ENCODE data around the gene PLAA.

Gene PLAA
- total RNA-seq: 27.5 to 101 (median 49.8) reads per million in 9 experiments

DNA sequence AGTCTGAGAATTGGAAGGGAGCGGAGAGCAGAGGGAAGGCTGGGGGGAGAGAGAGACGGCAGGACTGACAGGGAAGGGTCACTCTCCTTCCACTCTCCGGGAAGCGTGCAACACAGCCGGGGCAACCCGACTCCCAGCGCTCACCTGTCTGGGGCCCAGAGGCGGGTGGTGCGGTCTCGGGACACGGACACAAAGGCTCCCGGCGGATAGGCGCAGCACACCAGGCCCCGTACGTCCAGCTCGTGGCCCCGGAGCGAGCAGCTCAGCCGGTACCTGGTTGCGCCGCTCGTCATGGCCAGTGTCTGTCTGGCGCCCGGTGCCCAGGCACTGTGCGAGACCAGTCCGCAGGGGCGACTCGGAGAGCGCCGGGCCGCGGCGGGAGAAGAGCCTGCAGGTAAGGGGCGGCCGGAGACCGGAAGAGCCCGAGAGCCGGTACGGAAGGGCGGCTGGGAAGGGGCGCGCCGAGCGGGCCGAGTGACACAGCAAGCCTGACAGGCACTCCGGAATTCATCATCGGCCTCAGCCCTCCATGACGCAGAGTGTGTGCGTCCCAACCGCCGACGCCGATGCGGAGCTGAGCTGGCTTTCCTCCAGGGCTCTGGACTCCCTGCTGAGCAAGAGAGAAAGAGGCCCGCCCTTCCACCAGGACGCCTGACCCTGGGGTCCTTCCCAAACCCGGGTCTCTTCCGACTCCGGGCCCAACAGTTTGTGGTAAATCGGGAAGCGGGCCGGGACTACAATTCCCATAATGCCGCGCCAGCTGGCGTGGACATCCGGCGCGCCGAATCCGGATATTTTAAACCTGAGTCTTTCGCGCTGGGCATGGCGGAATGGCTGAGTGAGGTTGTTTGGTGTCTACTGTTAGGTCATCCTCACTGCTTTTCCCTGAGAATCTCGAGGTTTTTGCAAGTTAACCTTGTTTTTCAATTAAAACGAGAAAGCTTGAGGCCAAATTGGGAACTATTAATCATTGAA lies at the start of gene PLAA:
TSS of gene PLAA (minus strand) at position 490 of the 975 bp plus-strand sequence. CDS start at position 293, 197 bp downstream.
- H3K4me3 Mint-ChIP-seq: peak within 1 kb of the TSS; percentile 87 to 90
- DNase-seq (peak; percentile 79 to 85 (median 80)), ATAC-seq (replicated peaks) (peak; percentile 95)
- H3K9me3 Mint-ChIP-seq: no peaks in the 10 kb centered on the region
- no peaks in the 10 kb centered on the region for H3K27me3 Mint-ChIP-seq
- peaks cover 6% of the 10 kb centered on the region for H3K36me3 Mint-ChIP-seq (ENCODE audit: insufficient read depth)
- H3K4me1 Mint-ChIP-seq (ENCODE audit: low read depth in 2 of 2): peaks cover 23 to 41% of the 10 kb centered on the region in 2 donors
- peak within 1 kb of the TSS; percentile 98 to 99 for H3K27ac Mint-ChIP-seq

DNA sequence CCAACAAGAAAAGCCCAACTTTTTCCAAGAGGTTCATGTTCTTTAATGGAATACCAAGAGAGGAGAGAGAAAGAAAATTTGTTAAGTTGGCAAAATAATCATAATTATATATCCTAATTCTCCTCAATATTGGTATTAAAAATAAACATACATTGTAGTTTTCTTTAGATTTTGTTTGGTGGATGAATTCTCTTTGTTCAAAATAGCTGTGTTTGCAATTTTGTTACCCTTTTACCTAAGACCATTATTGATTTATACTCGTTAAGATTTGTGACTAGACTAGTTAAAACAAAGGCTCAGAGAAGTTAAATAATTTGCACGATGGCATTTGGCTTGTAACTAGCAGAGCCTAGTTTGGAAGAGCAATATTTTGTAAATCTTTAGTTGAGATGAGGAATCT lies 48.8 kb upstream of the PLAA start:
- no peak for ATAC-seq (replicated peaks)
- no peak overlapping the region for H3K27ac Mint-ChIP-seq
- H3K36me3 Mint-ChIP-seq (ENCODE audit: insufficient read depth): no peaks in the 10 kb centered on the region
- H3K27me3 Mint-ChIP-seq: no peaks in the 10 kb centered on the region
- H3K4me1 Mint-ChIP-seq (ENCODE audit: low read depth in 2 of 2): no peaks in the 10 kb centered on the region
- no peaks in the 10 kb centered on the region for H3K9me3 Mint-ChIP-seq
- no peak for DNase-seq
- H3K4me3 Mint-ChIP-seq: no peak overlapping the region

DNA sequence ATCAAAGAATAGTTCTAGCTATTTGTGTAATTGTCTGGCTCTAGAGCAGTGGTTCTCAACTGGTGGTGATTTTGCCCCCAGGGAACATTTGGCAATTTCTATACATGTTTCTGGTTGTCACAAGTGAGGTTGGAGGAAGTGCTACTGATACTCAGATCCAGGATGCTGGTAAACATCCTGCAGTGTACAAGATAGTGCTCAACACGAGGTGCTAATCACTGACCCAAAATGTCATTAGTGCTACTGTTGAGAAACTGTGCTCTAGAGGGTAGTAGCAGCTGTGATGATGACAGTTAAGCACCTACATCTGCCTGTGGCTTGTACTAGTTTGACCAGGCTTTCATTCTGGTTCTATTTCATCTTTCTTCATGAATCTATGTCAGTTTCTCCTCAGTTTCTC lies 36.3 kb upstream of the PLAA start:
- Mint-ChIP-seq H3K27ac (no peak overlapping the region), H3K9me3 (no peaks in the 10 kb centered on the region), H3K4me1 (ENCODE audit: low read depth in 2 of 2) (no peaks in the 10 kb centered on the region), H3K36me3 (ENCODE audit: insufficient read depth) (peaks cover 6% of the 10 kb centered on the region), H3K4me3 (no peak overlapping the region), H3K27me3 (no peaks in the 10 kb centered on the region)
- DNase-seq: no peak
- no peak for ATAC-seq (replicated peaks)

DNA sequence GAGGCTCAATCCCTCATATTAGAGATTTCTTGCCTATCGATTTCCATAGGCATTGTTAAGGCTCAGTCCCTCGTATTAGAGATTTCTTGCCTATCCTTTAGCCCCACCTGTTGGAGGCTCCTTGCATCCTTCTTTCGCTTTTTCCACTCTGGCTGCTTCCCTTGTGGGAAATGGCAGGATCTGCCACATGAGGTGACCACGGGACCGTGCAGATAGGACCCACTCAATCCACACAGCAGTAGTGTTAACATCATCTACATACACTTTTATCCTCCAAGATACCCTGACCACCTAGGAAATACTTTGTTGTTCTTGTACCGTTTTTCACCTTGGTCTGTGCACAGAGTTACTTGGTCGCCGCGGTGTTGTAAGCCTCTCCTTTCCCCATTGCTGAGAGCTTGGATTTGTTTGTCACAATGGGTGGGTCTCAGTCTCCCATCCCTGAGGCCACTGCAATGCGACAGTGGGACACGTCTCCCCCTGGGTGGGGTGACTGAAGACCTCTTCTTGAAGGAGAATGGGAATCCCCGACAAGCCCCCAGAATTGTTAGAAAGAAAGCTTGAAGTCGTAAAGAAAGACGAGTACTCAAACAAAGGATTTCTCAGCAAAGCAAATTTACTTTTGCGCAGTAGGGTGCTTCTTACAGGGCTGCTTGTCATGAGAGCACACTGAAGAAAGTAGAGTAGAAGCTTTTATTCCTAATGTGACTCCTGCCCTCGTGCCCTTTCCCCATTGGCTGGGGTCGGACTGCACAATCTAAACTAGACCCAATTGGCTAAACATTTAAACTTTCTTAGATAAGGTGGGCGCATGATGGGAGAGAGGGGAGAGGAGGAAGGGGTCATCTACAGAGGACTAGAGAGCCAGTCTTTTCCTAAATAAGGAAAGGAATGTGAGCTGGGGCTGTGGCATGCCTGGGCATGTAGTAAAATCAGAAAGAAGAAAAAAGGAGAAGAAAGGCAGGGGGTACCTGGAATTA lies 29.0 kb upstream of the PLAA start:
- DNase-seq: no peak
- H3K4me1 Mint-ChIP-seq (ENCODE audit: low read depth in 2 of 2): no peaks in the 10 kb centered on the region
- ATAC-seq (replicated peaks): no peak
- no peaks in the 10 kb centered on the region for H3K27me3 Mint-ChIP-seq
- H3K9me3 Mint-ChIP-seq: no peaks in the 10 kb centered on the region
- no peak overlapping the region for H3K4me3 Mint-ChIP-seq
- H3K27ac Mint-ChIP-seq: peak overlapping the region in 1 of 2 donors; percentile 4
- H3K36me3 Mint-ChIP-seq (ENCODE audit: insufficient read depth): no peaks in the 10 kb centered on the region

DNA sequence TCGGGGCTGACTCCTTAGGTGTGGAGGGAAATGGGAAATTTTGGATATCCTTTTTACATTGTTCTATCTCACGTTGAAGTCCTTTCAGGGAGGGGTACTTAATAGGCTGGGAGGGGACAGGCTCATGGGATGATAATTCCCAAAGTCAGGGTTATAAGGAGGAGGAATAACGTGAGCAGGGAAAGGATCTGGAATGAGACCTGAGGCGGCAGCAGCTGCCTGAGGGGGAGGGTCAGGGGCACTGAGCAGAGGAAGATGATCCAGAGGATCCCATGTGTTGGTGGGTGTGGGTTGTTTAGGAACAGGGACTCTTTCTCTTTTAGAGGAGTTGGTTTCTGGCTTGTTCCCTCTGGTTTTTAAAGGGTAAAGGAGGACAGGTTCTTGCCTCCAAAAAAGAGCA lies 27.9 kb upstream of the PLAA start:
- Mint-ChIP-seq H3K27me3 (no peaks in the 10 kb centered on the region), H3K4me3 (no peak overlapping the region), H3K9me3 (no peaks in the 10 kb centered on the region), H3K36me3 (ENCODE audit: insufficient read depth) (no peaks in the 10 kb centered on the region), H3K27ac (no peak overlapping the region), H3K4me1 (ENCODE audit: low read depth in 2 of 2) (no peaks in the 10 kb centered on the region)
- DNase-seq (no peak), ATAC-seq (replicated peaks) (no peak)

DNA sequence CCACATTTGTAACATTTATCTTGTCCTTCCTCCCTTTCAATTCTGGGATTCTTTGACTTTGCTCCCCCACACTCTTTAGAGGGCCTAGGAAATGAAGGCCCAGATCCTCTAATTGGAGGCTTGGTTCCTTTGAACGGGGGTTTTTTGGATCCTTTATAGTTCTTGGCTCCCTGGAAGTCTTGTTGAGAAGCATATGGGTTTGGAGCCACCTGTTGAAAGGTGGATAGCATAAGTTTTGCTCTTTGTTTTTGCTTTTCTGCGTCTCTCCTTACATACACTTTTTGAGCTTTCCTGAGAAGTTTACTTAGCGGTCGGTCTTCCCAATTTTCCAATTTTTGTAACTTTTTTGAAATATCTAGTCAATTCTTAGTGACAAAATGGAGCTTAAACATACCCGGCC lies 26.9 kb upstream of the PLAA start:
- Mint-ChIP-seq H3K27me3 (no peaks in the 10 kb centered on the region), H3K36me3 (ENCODE audit: insufficient read depth) (no peaks in the 10 kb centered on the region), H3K9me3 (no peaks in the 10 kb centered on the region), H3K27ac (no peak overlapping the region), H3K4me1 (ENCODE audit: low read depth in 2 of 2) (no peaks in the 10 kb centered on the region), H3K4me3 (no peak overlapping the region)
- DNase-seq (no peak), ATAC-seq (replicated peaks) (no peak)

DNA sequence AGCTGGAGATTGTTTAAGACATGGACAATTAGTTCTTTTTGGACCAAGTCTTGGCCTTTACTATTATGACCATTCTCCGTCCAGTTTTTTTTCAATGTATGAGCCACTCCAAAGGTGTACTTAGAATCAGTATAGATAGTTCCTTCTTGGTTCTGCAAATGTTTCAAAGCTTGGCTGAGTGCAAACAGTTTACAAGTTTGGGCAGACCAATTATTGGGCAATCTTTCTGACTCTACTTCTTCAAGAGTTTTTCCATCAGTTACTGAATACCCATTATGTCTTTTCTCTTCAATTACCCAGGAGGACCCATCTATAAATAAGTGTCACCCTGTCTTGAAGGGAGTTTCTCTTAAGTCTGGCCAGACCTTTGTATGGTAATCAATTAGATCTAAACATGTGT lies 24.7 kb upstream of the PLAA start:
- Mint-ChIP-seq H3K4me3 (no peak overlapping the region), H3K36me3 (ENCODE audit: insufficient read depth) (no peaks in the 10 kb centered on the region), H3K4me1 (ENCODE audit: low read depth in 2 of 2) (no peaks in the 10 kb centered on the region), H3K27me3 (no peaks in the 10 kb centered on the region), H3K9me3 (peaks cover 0 to 2% of the 10 kb centered on the region in 2 donors), H3K27ac (no peak overlapping the region)
- DNase-seq: no peak
- ATAC-seq (replicated peaks): no peak

DNA sequence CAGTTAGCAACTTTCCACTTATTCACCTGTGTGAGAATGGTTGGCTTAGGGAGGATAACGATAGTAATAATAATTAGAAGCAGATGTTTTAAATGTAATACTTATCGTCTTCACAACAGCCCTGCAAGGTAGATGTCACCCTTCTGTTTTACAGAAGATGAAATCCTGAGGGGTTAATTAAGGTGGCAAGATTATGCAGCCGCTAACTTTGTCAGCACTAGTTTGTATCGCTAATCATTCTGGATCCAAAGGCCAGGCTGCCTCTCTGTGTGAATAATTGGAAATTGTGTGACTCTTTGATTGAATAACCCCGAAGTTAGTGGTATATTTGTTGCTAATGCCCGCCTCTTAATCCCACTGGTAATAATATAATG lies 9.8 kb upstream of the PLAA start:
- H3K9me3 Mint-ChIP-seq: no peaks in the 10 kb centered on the region
- peaks cover 8 to 22% of the 10 kb centered on the region in 2 donors for H3K4me1 Mint-ChIP-seq (ENCODE audit: low read depth in 2 of 2)
- H3K36me3 Mint-ChIP-seq (ENCODE audit: insufficient read depth): peaks cover 8% of the 10 kb centered on the region
- DNase-seq: no peak
- H3K4me3 Mint-ChIP-seq: peak overlapping the region; percentile 83
- H3K27ac Mint-ChIP-seq: peak overlapping the region; percentile 88 to 95
- no peak for ATAC-seq (replicated peaks)
- no peaks in the 10 kb centered on the region for H3K27me3 Mint-ChIP-seq

DNA sequence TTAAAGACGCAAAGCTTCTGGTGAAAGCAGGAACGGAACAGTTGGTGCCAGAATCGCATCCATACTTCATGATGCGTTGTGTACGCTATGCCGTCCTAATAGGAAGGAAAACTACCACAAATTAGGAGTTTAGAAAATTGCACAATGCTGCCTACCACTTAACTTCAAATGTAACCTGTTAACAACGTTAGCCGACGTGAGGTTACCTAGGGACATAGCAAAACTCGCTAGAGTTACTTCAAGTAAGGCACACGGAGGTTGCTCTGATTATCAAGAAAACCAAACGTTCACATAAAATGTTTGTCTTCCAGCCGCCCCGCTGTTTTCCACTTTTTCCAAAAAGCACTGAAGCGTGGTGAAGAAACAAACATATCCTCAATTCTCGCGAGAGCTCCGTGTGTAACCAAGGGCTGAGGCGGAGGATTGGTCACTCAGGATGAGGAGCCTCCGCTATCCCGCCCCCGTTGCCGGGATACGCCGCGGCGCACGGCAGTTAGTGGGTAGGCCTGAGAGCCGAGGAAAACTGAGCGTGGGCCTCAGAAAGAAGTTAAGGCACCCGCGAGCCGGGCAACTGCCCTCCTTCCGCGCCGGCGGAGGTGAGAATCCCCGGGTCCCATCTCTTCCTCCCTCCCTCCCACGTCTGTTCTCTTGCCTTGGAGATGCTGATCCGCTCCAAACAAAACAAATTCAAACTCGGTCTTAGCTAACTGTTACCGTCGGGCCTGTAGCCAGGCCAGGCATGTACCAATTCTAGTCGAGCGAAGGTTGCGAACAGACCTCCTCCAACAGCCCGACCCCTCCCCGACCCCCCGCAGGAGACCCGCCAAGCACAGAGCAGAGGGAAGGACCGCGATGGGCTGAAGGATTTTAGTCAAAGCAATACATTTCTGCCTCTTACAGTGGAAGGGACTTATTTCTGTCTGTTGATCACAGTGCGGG lies 9.1 kb upstream of the PLAA start, which contains the start of gene IFT74:
TSS of gene IFT74 (plus strand) at position 492 of the 939 bp plus-strand sequence. CDS start 5,556 bp downstream, outside the sequence.
- H3K27me3 Mint-ChIP-seq: no peaks in the 10 kb centered on the region
- H3K4me1 Mint-ChIP-seq (ENCODE audit: low read depth in 2 of 2): peaks cover 8 to 22% of the 10 kb centered on the region in 2 donors
- peak within 1 kb of the TSS; percentile 88 to 95 for H3K27ac Mint-ChIP-seq
- ATAC-seq (replicated peaks) (peak; percentile 99), DNase-seq (peak; percentile 91 to 92 (median 92))
- H3K9me3 Mint-ChIP-seq: no peaks in the 10 kb centered on the region
- H3K36me3 Mint-ChIP-seq (ENCODE audit: insufficient read depth): peaks cover 8% of the 10 kb centered on the region
- H3K4me3 Mint-ChIP-seq: peak within 1 kb of the TSS; percentile 83

DNA sequence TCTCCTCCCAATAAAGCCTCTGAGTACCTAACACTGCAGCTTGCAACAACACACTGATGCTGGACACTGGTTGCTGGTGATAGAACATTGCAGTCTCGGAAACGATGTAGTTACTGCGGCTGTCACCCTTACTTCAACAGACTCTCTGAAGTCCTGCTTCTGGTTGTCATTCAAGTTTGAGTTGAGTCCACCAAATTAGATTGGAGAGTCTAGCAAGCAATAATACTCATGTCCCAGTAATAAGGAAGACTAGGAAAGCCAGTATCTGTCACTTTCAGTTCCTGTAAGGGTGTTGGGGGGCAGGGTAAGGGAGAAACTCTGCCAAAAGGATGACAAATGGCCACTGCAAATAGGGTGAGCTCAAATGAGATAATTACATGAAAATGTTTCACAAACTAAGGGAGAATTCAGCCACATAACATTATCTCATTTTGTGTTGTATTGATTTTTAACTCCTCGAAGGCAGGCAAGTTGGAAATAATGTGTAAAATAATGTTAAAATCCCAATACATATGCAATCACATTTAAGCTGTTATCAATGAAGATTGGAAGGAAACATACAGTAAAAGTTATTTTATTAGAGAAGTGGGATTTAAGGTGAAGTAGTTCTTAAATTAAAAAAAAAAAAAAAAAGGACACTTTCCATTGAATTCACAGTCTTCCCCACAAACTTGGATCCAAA lies 8.3 kb upstream of the PLAA start:
- Mint-ChIP-seq H3K4me3 (peak overlapping the region; percentile 83), H3K27ac (peak overlapping the region; percentile 88 to 95), H3K36me3 (ENCODE audit: insufficient read depth) (peaks cover 8% of the 10 kb centered on the region), H3K9me3 (no peaks in the 10 kb centered on the region), H3K27me3 (no peaks in the 10 kb centered on the region), H3K4me1 (ENCODE audit: low read depth in 2 of 2) (peaks cover 8 to 22% of the 10 kb centered on the region in 2 donors)
- no peak for ATAC-seq (replicated peaks)
- no peak for DNase-seq

DNA sequence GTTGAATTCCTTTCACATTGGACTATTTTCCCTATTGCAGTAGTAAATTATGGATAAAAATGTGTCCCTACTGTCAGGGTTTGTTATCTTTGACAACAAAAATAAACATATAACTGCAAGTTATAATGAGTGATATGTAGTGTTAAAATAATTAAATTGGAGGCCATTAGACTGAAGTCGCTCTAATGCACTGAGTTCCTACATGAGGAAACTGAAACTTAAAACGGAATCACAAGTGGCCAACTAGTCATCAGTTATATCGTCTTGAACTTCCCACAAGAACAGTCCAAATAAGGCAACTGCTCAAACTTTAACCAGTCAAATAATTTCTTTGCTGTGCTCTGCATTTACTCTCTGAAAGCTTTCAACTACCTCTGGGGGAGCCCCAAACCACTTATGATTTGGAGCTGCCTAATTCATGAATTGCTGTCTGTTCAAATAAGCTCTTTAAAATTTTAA lies 7.0 kb upstream of the PLAA start:
- Mint-ChIP-seq H3K4me1 (ENCODE audit: low read depth in 2 of 2) (peaks cover 8 to 22% of the 10 kb centered on the region in 2 donors), H3K9me3 (no peaks in the 10 kb centered on the region), H3K27ac (peak overlapping the region; percentile 82 to 84), H3K36me3 (ENCODE audit: insufficient read depth) (peaks cover 8% of the 10 kb centered on the region), H3K4me3 (peak overlapping the region in 1 of 2 donors; percentile 31), H3K27me3 (no peaks in the 10 kb centered on the region)
- DNase-seq (peak in 1 of 3 experiments; percentile 4), ATAC-seq (replicated peaks) (peak; percentile 16)

DNA sequence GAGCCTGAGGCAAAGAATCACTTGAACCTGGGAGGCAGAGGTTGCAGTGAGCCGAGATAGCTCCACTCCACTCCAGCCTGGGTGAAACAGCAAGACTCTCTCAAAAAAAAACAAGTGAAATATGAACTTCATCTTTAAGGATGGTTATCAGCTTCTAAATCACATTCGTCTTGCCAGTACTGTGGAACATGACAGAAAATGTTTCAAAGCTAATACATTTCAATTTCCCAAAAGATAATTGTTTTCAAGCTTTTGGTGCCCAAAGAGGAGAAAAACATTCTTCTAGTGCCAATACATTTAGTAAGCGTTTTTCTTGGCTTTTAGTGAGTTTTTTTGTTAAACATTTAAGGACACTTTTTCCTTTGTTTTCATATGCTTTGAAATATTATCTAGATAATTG lies 4.8 kb upstream of the PLAA start:
- no peak overlapping the region for H3K4me3 Mint-ChIP-seq
- DNase-seq (no peak), ATAC-seq (replicated peaks) (no peak)
- H3K27me3 Mint-ChIP-seq: no peaks in the 10 kb centered on the region
- H3K27ac Mint-ChIP-seq: no peak overlapping the region
- H3K36me3 Mint-ChIP-seq (ENCODE audit: insufficient read depth): peaks cover 14% of the 10 kb centered on the region
- H3K4me1 Mint-ChIP-seq (ENCODE audit: low read depth in 2 of 2): peaks cover 11 to 30% of the 10 kb centered on the region in 2 donors
- no peaks in the 10 kb centered on the region for H3K9me3 Mint-ChIP-seq
